Liver (tissue), 9 donors: Measurements from ENCODE around the gene GNB1L. TPM values are rescaled to one million over a fixed set of nuclear protein-coding genes. Genes with fewer than 3 reads are reported as not detected.

Experiments used
- DNase-seq: peaks from one replicate; pipeline ENCODE4 v3.0.0-alpha.2; 2017; ENCODE audit warnings: low spot score
- H3K27ac ChIP-seq, 2 donors: one replicate each; pipeline ENCODE4 v1.7.0; 2013; ENCODE audit warnings: inconsistent platforms in 2 of 2, low read length in 2 of 2, control low read depth in 1 of 2, low read depth in 1 of 2, mild to moderate bottlenecking in 1 of 2
- H3K27me3 ChIP-seq, 4 donors: one replicate each; pipeline versions ENCODE4 v1.6.1 to v1.7.0; 2013; ENCODE audit warnings: low read length in 3 of 4, inconsistent platforms in 1 of 4, mild to moderate bottlenecking in 1 of 4, moderate library complexity in 1 of 4; ENCODE audit not compliant: control insufficient read depth in 4 of 4, insufficient read depth in 4 of 4
- H3K36me3 ChIP-seq, 4 donors: one replicate each; pipeline versions ENCODE4 v1.6.1 to v1.7.0; 2013; ENCODE audit warnings: low read length in 3 of 4, mild to moderate bottlenecking in 3 of 4, low read depth in 1 of 4, moderate library complexity in 1 of 4; ENCODE audit not compliant: control insufficient read depth in 4 of 4, insufficient read depth in 3 of 4
- H3K4me1 ChIP-seq, 4 donors: one replicate each; pipeline versions ENCODE4 v1.6.1 to v1.7.0; 2013; ENCODE audit warnings: low read length in 3 of 4, mild to moderate bottlenecking in 3 of 4, moderate library complexity in 1 of 4; ENCODE audit not compliant: control insufficient read depth in 4 of 4, insufficient read depth in 4 of 4
- H3K4me3 ChIP-seq, 3 donors: one replicate each; pipeline versions ENCODE4 v1.6.1 to v1.7.0; 2013; ENCODE audit warnings: low read length in 3 of 3, control low read depth in 1 of 3, low read depth in 1 of 3, mild to moderate bottlenecking in 1 of 3
- H3K9ac ChIP-seq, 2 donors: one replicate each; pipeline ENCODE4 v1.7.0; 2013; ENCODE audit warnings: low read length in 2 of 2, mild to moderate bottlenecking in 2 of 2, moderate library complexity in 2 of 2, control low read depth in 1 of 2, low read depth in 1 of 2
- H3K9me3 ChIP-seq, 4 donors: one replicate each; pipeline versions ENCODE4 v1.6.1 to v1.7.0; 2013; ENCODE audit warnings: low read length in 3 of 4; ENCODE audit not compliant: control insufficient read depth in 4 of 4
- ATF3 ChIP-seq: IDR thresholded peaks from 2 replicates; pipeline ENCODE4 v1.6.1; 2016; ENCODE audit warnings: antibody characterized with exemption
- CTCF ChIP-seq: fragments of 150-350 bp; IDR thresholded peaks from 2 replicates; pipeline ENCODE4 v1.5.1; 2017; ENCODE audit warnings: improper control_type of control experiment, low read depth, low read length; ENCODE audit not compliant: missing input control
- EGR1 ChIP-seq, 2 donors: IDR thresholded peaks; 2 replicates each; pipeline ENCODE4 v1.6.1; 2016 to 2018; ENCODE audit warnings: antibody characterized with exemption in 2 of 2, low read depth in 2 of 2
- FOXA1 ChIP-seq: IDR thresholded peaks from 2 replicates; pipeline ENCODE4 v1.6.1; 2016; ENCODE audit warnings: antibody characterized with exemption
- FOXA2 ChIP-seq: IDR thresholded peaks from 2 replicates; pipeline ENCODE4 v1.6.1; 2016; ENCODE audit warnings: antibody characterized with exemption
- GABPA ChIP-seq, 2 donors: IDR thresholded peaks in 1 of 2; conservative IDR thresholded peaks in 1 of 2; 2 replicates each; pipeline ENCODE4 v1.6.1; 2016; ENCODE audit warnings: antibody characterized with exemption in 2 of 2, mild to moderate bottlenecking in 1 of 2, moderate library complexity in 1 of 2
- HNF4A ChIP-seq, 2 donors: conservative IDR thresholded peaks; 2 replicates each; pipeline ENCODE4 v1.6.1; 2016; ENCODE audit warnings: antibody characterized with exemption in 2 of 2, mild to moderate bottlenecking in 2 of 2
- HNF4G ChIP-seq: IDR thresholded peaks from 2 replicates; pipeline ENCODE4 v1.6.1; 2016; ENCODE audit warnings: antibody characterized with exemption
- JUND ChIP-seq, 2 donors: IDR thresholded peaks; 2 replicates each; pipeline ENCODE4 v1.6.1; 2016; ENCODE audit warnings: antibody characterized with exemption in 2 of 2
- NR2F2 ChIP-seq: IDR thresholded peaks from 2 replicates; pipeline ENCODE4 v1.6.1; 2016; ENCODE audit warnings: antibody characterized with exemption
- RAD21 ChIP-seq, 2 donors: IDR thresholded peaks; 2 replicates each; pipeline ENCODE4 v1.6.1; 2016; ENCODE audit warnings: antibody characterized with exemption in 2 of 2, mild to moderate bottlenecking in 2 of 2
- REST ChIP-seq: IDR thresholded peaks from 2 replicates; pipeline ENCODE4 v1.6.1; 2016; ENCODE audit warnings: antibody characterized with exemption, mild to moderate bottlenecking
- RXRA ChIP-seq, 2 donors: IDR thresholded peaks; 2 replicates each; pipeline ENCODE4 v1.6.1; 2017 to 2018; ENCODE audit warnings: antibody characterized with exemption in 2 of 2, mild to moderate bottlenecking in 1 of 2
- SP1 ChIP-seq: IDR thresholded peaks from 2 replicates; pipeline ENCODE4 v1.6.1; 2018; ENCODE audit warnings: antibody characterized with exemption, mild to moderate bottlenecking
- TAF1 ChIP-seq: conservative IDR thresholded peaks from 2 replicates; pipeline ENCODE4 v1.6.1; 2016; ENCODE audit warnings: antibody characterized with exemption, mild to moderate bottlenecking
- YY1 ChIP-seq: IDR thresholded peaks from 2 replicates; pipeline ENCODE4 v1.6.1; 2016; ENCODE audit warnings: antibody characterized with exemption, mild to moderate bottlenecking
- WGBS: extraction: QIAGEN DNeasy Blood & Tissue Kit; methylation state at CpG from one replicate; pipeline ENCODE4 v1.1.7; 2013; 5-methylcytosine and 5-hydroxymethylcytosine counted together
- polyA plus RNA-seq, 2 donors: library from polyadenylated mRNA; stranded (reverse) in 1 of 2; unstranded in 1 of 2; fragments of 200-250 nt in 1 of 2; fragments of >200 nt in 1 of 2; fragmentation: Nextera tagmentation in 1 of 2; extraction: Ambion mirVana in 1 of 2; gene quantifications; one replicate each; pipeline versions ENCODE4 v1.2.1 to v1.2.3, GENCODE V29; 2013 to 2015
- total RNA-seq, 2 donors: library from RNA; depleted of rRNA; stranded (reverse); fragments of >200 nt; gene quantifications; one replicate each; pipeline ENCODE4 v1.2.3, GENCODE V29; 2014
- TF ChIP-seq, protein P1 (sequence below): IDR thresholded peaks from 2 replicates; pipeline ENCODE4 v1.6.1; 2016; ENCODE audit warnings: antibody characterized with exemption
- TF ChIP-seq, protein P2 (sequence below): IDR thresholded peaks from 2 replicates; pipeline ENCODE4 v1.6.1; 2016; ENCODE audit warnings: antibody characterized with exemption
- donor health status: healthy.
- donor health status: healthy.
- donor health status: healthy.
- donor health status: healthy.
- donor health status: healthy.

The GNB1L gene
- total and polyA plus RNA-seq, 4 donors = 1.5 to 3.6 (median 1.9) TPM

DNA sequence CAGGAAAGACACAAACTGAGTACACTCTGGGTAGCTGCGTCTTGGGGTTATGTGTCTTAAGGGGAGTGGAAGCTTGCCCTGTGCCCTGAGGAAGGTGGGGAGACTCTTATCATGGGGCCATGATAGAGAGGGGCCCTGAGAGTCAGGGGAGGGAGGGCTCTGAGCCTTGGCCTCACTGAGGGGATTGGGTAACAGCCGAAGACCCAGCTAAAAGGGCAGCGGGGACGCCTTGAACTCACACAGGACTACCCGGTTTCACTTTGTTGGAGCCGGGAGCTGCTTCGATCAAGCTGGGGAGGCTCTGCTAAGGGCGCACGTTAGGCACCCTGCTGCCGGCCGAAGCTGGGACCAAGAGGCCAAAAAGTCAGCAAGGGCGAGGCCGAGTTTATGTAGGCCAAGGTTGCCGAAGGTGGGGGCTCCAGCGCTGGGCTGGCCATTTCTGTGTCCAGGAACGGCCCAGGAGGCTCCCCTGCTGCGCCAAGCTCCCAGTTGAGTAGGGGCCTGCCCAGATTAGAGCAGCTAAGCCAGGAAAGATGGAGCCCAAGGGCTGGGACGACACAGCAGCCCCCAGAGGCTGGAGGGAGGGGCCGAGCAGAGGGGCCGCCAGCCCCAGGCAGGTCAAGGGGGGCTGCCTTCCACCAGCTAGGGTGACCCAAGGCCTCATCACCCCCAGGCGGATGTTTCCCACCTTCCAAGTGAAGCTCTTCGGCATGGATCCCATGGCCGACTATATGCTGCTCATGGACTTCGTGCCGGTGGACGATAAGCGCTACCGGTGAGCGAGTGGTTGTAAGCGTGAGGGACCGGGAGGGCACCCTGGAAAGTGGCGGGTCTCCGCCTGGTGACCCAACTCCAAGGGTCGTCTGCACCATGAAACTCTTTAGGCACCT lies 91.9 kb downstream of the GNB1L start:
- Histone ChIP-seq H3K36me3 (peaks cover 0 to 1% (median 0%) of the 10 kb centered on the region in 4 donors), H3K9ac (no peak overlapping the region), H3K4me3 (no peak overlapping the region), H3K4me1 (peaks cover 5 to 38% (median 8%) of the 10 kb centered on the region in 4 donors), H3K27ac (no peak overlapping the region), H3K27me3 (peaks cover 3 to 15% (median 7%) of the 10 kb centered on the region in 4 donors), H3K9me3 (no peaks in the 10 kb centered on the region)
- 80% methylated on average over 34 of the region's 34 CpGs for WGBS
- DNase-seq = no peak
- TF ChIP-seq CTCF (no peak), HNF4A (conservative IDR thresholded peaks at IDR 0.05) (no peak), JUND (IDR thresholded peaks at IDR 0.05) (no peak), EGR1 (IDR thresholded peaks at IDR 0.05; ENCODE audit: low read depth in 2 of 2) (no peak), HNF4G (no peak), SP1 (no peak), FOXA2 (no peak), RXRA (IDR thresholded peaks at IDR 0.05) (no peak), TAF1 (no peak), GABPA (IDR thresholded peaks at IDR 0.05 in 1 of 2, conservative IDR thresholded peaks at IDR 0.05 in 1 of 2) (no peak), REST (no peak)
- TF ChIP-seq, protein P1, sequence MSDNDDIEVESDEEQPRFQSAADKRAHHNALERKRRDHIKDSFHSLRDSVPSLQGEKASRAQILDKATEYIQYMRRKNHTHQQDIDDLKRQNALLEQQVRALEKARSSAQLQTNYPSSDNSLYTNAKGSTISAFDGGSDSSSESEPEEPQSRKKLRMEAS = no peak

DNA sequence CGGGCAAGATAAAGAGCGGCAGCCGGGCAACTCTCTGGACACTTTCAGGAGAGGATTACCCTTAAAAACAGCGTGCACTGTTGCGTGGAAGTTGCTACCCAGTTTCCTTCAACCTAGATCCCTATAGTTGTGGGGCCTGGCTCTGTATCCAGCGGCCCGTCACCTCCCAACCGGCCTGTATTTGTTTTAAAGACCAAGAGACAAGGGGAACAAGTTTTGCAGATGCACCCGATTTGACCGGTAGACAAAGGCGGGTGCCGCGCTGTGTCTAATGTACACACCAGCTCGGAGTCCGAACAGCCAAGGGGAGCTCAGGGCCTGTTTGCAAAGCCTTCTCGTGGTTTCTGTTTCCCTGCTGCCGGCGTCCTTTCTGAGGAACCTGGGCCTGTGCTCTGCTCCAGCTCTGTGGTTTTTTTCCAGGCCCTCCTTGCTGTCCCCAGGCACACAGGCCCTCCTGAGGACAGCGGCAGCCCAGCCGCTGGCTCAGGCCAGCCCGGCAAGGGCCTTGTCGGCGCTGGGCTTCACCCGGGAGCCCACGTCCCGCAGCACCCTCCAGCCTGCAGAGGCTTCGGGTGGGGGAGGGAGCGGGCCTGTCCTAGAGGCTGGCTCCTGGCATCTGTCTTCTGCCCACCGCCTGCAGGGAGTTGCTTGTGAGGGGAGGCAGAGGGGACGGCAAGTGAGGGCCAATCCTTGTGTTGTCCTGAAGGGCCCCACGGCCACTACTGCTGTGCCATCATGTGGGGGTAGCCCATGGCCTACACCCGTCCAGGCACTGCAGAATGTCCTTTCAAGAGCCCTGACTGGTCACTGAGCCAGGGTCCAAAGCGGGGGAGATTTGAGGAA lies 92.7 kb downstream of the GNB1L start:
- Histone ChIP-seq H3K4me1 (peaks cover 9 to 34% (median 10%) of the 10 kb centered on the region in 4 donors), H3K9ac (no peak overlapping the region), H3K27ac (no peak overlapping the region), H3K36me3 (peaks cover 0 to 1% (median 0%) of the 10 kb centered on the region in 4 donors), H3K27me3 (peaks cover 0 to 15% (median 6%) of the 10 kb centered on the region in 4 donors), H3K9me3 (no peaks in the 10 kb centered on the region), H3K4me3 (no peak overlapping the region)
- no peak for DNase-seq
- 70% methylated on average over 33 of the region's 33 CpGs for WGBS
- TF ChIP-seq GABPA (IDR thresholded peaks at IDR 0.05 in 1 of 2, conservative IDR thresholded peaks at IDR 0.05 in 1 of 2) (no peak), EGR1 (IDR thresholded peaks at IDR 0.05; ENCODE audit: low read depth in 2 of 2) (no peak), HNF4A (conservative IDR thresholded peaks at IDR 0.05) (no peak), ATF3 (no peak), CTCF (no peak), RXRA (IDR thresholded peaks at IDR 0.05) (no peak), JUND (IDR thresholded peaks at IDR 0.05) (no peak), YY1 (no peak), HNF4G (no peak), TAF1 (no peak), RAD21 (IDR thresholded peaks at IDR 0.05) (no peak), NR2F2 (no peak), FOXA1 (no peak)
- TF ChIP-seq, protein P2, sequence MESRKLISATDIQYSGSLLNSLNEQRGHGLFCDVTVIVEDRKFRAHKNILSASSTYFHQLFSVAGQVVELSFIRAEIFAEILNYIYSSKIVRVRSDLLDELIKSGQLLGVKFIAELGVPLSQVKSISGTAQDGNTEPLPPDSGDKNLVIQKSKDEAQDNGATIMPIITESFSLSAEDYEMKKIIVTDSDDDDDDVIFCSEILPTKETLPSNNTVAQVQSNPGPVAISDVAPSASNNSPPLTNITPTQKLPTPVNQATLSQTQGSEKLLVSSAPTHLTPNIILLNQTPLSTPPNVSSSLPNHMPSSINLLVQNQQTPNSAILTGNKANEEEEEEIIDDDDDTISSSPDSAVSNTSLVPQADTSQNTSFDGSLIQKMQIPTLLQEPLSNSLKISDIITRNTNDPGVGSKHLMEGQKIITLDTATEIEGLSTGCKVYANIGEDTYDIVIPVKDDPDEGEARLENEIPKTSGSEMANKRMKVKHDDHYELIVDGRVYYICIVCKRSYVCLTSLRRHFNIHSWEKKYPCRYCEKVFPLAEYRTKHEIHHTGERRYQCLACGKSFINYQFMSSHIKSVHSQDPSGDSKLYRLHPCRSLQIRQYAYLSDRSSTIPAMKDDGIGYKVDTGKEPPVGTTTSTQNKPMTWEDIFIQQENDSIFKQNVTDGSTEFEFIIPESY = no peak
- TF ChIP-seq, protein P1 = no peak
